ENCODE measurements around the gene RGS1. TPM values are rescaled to one million over a fixed set of nuclear protein-coding genes. Genes with fewer than 3 reads are reported as not detected.

The RGS1 gene
- total and polyA plus RNA-seq, 2 of the 8 experiments (the other 6 are each of a cell fraction or from before 2014, with no cell fraction given) = not detected

- FAIRE-seq = no peak
Measured at GRCh38 chr1:192589813-192590212, 14.2 kb downstream of the RGS1 start.

More at GRCh38 chr1:192589813-192590212, 14.2 kb downstream of the RGS1 start:
- Histone ChIP-seq H3K79me1 (ENCODE audit: low read depth, low read length) (no peaks in the 10 kb centered on the region), H4K20me1 (replicated peaks in 1 of 2; ENCODE audit: control insufficient read depth in 1 of 2, insufficient read depth in 2 of 2, low read length in 2 of 2) (no peaks in the 10 kb centered on the region), H2AFZ (ENCODE audit: low read length) (no peak overlapping the region), H4K91ac (replicated peaks; ENCODE audit: insufficient read length, low read length) (no peak overlapping the region), H3K4me1 (replicated peaks in 1 of 4; ENCODE audit: control insufficient read depth in 3 of 4, insufficient read depth in 4 of 4, low read length in 3 of 4) (no peaks in the 10 kb centered on the region), H3K79me2 (ENCODE audit: control insufficient read depth in 1 of 2, insufficient read depth in 2 of 2, low read length in 2 of 2) (no peaks in the 10 kb centered on the region), H3K27ac (ENCODE audit: low read depth, low read length) (no peak overlapping the region), H3K14ac (ENCODE audit: insufficient read length) (no peak overlapping the region), H3K4me3 (ENCODE audit: extremely low read depth in 1 of 4, insufficient read depth in 2 of 4, low read depth in 3 of 4, low read length in 4 of 4) (no peak overlapping the region), H2BK20ac (ENCODE audit: low read length) (no peak overlapping the region), H3K18ac (ENCODE audit: extremely low read depth, low read length) (no peak overlapping the region), H3K9me3 (ENCODE audit: insufficient read depth in 2 of 2, low read depth in 1 of 2, low read length in 1 of 2) (no peaks in the 10 kb centered on the region), H3K4ac (replicated peaks; ENCODE audit: insufficient read length, low read depth, low read length) (no peak overlapping the region), H3K9ac (replicated peaks in 1 of 4; ENCODE audit: extremely low read depth in 1 of 4, low read depth in 3 of 4, low read length in 3 of 4) (no peak overlapping the region), H3K27me3 (replicated peaks in 1 of 4; ENCODE audit: control insufficient read depth in 3 of 4, extremely low read depth in 1 of 4, insufficient read depth in 3 of 4, low read length in 3 of 4) (no peaks in the 10 kb centered on the region), H3K4me2 (ENCODE audit: insufficient read depth in 1 of 2, low read depth in 2 of 2, low read length in 2 of 2) (no peak overlapping the region), H2BK12ac (ENCODE audit: low read depth, low read length) (no peak overlapping the region), H3K23me2 (ENCODE audit: low read depth, low read length) (no peaks in the 10 kb centered on the region), H4K5ac (ENCODE audit: insufficient read length, low read depth, low read length) (no peak overlapping the region), H3K36me3 (ENCODE audit: control insufficient read depth in 2 of 4, insufficient read depth in 4 of 4, low read length in 3 of 4) (no peaks in the 10 kb centered on the region), H2BK120ac (replicated peaks; ENCODE audit: low read depth, low read length) (no peak overlapping the region), H4K8ac (ENCODE audit: extremely low read depth, insufficient read depth, low read length) (no peak overlapping the region), H2BK5ac (ENCODE audit: low read depth, low read length) (no peak overlapping the region), H2BK15ac (ENCODE audit: low read length) (no peak overlapping the region), H3K23ac (ENCODE audit: insufficient read length) (no peak overlapping the region), H2AK5ac (ENCODE audit: low read depth, low read length) (no peak overlapping the region), H3K56ac (replicated peaks; ENCODE audit: insufficient read length, low read depth, low read length) (no peak overlapping the region)
- DNase-seq (ENCODE audit: low read depth in 1 of 2, low spot score in 2 of 2) = no peak
- ChIA-PET CTCF (ENCODE audit: partially characterized antibody) (interaction anchor here (1.4 kb wide), 1 partner anchor 11 kb away, joined by 4 read pairs; no protein-coding TSS in a partner anchor), POLR2A (ENCODE audit: partially characterized antibody) (no interaction called here)
- TF ChIP-seq RNF2 (IDR thresholded peaks at IDR 0.05; ENCODE audit: borderline replicate concordance, low read depth, low read length, missing control alignments, poor library complexity, severe bottlenecking) = no peak
- TF ChIP-seq KDM1A (IDR thresholded peaks at IDR 0.05; ENCODE audit: borderline replicate concordance, low read length) = no peak
- TF ChIP-seq ZNF274 (IDR thresholded peaks at IDR 0.05; ENCODE audit: borderline replicate concordance, extremely low read depth, low read length) = no peak
- 81% methylated on average over 3 of the region's 3 CpGs; no CpG with 5 or more reads in 1 of the 2 experiments for WGBS, 2 experiments (ENCODE audit: extremely low coverage in 1 of 2, insufficient coverage in 1 of 2, insufficient read length in 1 of 2, insufficient replicate concordance in 2 of 2, low coverage in 1 of 2, low lambda C conversion rate in 2 of 2, missing lambda C conversion rate in 1 of 2)
